ENCODE results near the gene FAM110A. TPM values are rescaled to one million over a fixed set of nuclear protein-coding genes. Genes with fewer than 3 reads are reported as not detected.
"Not testable (repeated sequence)": the region's sequence is repeated elsewhere in the genome, so short reads cannot be mapped to it uniquely, and the experiment has no call there.

FAM110A gene
- total RNA-seq, 1 donor from 2014 or later = 0.96 TPM

GRCh38 chr20:823574-823902, 10.0 kb upstream of the FAM110A start:
- no peak for DNase-seq (ENCODE audit: low spot score)

DNA sequence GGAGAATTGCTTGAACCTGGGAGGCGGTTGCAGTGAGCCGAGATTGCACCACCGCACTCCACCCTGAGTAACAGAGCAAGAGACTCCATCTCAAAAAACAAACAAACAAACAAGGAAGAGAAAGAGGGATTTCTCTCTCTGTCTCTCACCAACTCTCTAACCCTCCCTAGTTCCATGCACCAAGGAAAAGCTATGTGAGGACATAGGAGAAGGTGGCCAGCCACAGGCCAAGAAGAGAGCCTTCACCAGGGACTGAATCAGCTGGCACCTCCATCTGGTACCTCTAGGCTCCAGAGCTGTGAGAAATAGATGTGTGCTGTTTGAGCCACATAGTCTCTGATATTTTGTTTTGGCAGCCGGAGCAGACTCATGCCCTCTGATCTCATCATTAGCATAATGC, 9.0 kb upstream of the FAM110A start:
- no peak for DNase-seq (ENCODE audit: low spot score)

- no peak for DNase-seq (ENCODE audit: low spot score)
Measured at GRCh38 chr20:824916-825315, 8.6 kb upstream of the FAM110A start.

DNA sequence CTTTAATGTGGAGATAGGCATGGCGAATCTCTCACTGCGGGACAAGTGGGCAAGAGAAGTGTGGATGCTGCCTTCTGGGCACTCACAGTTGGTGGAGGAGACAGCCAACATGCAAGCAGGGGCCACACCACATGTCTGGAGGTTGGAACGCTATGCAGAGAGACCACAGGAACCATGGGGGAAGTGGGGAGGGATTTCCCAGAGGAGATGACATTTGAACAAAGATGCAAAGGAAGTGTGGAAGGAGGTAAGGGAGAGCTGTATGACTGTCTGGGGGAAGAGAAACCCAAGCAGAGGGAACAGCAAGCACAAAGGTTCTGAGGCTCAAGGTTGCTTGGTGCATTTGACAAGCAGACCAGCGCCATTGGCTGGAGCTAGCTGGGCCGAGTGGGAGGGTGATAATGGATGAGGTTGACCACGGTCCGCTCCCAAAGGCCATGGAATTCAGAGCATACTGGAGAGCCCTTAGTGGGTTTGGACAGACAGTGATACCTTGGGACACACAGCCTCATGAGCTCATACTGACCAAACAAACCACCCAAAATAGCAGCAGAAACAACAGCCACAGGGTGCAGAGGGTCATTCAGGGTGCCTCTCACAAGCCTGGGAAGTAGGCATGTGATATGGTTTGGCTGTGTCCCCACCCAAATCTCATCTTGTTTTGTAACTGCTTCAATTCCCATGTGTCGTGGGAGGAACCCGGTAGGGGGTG, 7.6 kb upstream of the FAM110A start:
- no peak for DNase-seq (ENCODE audit: low spot score)

DNA sequence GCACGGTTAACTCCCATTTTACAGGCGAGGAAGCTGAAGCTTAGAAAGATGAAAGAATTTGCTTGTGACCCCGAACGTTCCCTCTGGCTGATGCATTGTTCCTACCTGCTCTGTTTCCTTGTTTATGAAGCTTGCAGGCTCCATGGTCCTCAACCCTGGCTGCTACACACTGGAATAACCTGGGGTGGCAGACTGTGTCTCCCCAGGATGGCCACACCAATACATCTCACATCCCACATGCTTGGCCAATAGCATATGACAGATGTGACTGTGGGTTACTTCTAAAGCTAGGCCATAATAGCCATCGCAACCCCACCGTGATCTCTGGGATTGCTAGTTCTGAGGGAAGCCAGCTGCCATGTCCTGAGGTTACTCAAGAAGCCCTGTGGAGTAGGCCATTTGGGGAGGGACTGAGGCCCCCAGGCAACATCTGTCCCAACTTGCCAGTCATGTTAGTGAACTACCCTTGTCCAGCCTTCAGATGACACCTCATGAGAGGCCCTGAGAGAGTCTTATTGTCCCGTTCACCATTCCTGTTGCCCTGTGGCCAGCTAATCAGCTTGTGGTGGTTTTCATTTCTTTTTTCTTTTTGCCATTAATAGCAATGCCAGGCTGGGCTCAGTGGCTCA, 6.7 kb upstream of the FAM110A start:
- no peak for DNase-seq (ENCODE audit: low spot score)

DNA sequence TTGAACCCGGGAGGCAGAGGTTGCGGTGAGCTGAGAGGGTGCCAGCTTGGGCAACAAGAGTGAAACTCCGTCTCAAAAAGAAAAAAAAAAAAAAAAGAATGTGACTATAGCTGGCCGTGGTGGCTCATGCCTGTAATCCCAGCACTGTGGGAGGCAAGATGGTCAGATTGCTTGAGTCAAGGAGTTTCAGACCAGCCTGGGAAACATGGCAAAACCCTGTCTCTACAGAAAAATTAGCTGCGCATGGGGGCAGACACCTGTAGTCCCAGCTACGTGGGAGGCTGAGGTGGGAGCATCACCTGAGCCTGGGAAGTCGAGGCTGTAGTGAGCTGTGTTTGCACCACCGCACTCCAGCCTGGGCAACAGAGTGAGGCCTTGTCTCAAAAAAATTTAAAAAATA, 5.5 kb upstream of the FAM110A start:
- DNase-seq (ENCODE audit: low spot score) = not testable (repeated sequence)

GRCh38 chr20:828987-829386, 4.5 kb upstream of the FAM110A start:
- DNase-seq (ENCODE audit: low spot score) = no peak

- DNase-seq (ENCODE audit: low spot score) = no peak
Measured at GRCh38 chr20:829551-829950, 4.0 kb upstream of the FAM110A start.

DNA sequence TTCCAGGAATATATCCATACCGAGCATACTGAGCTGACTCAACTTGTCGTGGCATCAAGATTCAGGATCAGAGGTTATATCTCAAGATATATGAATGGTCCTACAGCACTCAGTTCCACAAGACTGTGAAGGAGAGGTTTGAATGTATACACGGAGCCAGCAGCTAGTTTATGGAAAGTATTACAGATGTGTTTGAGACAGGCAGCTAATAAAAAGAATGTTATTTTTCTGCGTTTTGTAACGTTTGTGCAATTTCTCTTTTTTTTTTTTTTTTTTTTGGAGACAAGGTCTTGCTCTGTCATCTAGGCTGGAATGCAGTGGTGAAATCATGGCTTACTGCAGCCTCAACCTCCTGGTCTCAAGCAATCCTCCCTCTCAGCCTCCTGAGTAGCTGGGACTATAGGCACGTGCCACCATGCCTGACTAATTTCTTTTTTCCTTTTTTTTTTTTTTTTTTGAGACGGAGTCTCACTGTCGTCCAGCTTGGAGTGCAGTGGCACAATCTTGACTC, 3.4 kb upstream of the FAM110A start:
- no peak for DNase-seq (ENCODE audit: low spot score)

GRCh38 chr20:831251-831650, 2.3 kb upstream of the FAM110A start:
- DNase-seq (ENCODE audit: low spot score) = no peak

GRCh38 chr20:831956-832355, 1.6 kb upstream of the FAM110A start:
- no peak for DNase-seq (ENCODE audit: low spot score)

DNA sequence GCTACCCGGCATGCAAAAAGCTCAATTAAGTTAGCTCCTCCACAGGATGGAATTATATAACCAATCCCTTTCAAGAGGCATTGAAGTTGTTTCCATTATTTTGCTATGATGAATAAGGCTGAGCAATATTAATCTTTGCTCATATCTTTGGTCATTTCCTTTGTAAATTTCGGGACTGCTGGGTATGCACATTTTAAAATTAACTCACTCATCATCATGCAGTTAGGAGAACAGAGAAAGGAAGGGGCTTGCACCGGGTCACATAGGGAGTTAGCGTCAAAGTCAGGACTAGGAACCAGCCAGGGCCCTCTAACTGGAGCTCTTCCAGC, 430 bp upstream of the FAM110A start:
- DNase-seq (ENCODE audit: low spot score) = no peak

DNA sequence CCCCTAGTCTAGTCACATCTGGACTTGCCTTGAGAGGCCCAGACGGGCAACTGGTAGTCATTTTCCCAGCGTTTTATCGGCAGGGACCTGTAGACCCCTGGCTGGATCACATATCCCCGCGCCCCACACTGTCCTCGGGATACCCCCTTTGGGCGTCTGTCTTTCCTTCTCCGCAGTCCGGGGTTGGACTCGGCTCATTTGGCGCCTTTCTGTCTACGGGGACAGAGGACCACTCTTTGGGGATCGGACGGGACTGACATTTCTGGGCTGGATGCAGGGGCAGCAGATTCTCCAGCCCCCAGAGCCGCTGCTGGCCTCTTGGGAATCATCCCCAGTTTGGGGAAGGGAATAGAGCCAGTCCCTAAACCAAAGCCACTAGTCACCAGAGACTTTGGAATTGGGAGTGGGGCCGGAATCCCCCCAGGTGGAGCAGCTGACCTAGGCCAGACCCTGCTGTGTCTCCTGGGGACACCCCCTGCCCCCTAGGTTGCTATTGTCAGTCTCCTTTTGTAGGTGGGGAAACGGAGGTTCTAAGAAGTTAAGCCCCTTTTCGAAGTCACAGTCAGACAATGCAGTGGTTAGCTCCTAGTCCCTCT, 734 bp downstream of the FAM110A start:
- DNase-seq (ENCODE audit: low spot score) = no peak

- DNase-seq (ENCODE audit: low spot score) = no peak
Measured at GRCh38 chr20:835608-836045, 2.1 kb downstream of the FAM110A start.

DNA sequence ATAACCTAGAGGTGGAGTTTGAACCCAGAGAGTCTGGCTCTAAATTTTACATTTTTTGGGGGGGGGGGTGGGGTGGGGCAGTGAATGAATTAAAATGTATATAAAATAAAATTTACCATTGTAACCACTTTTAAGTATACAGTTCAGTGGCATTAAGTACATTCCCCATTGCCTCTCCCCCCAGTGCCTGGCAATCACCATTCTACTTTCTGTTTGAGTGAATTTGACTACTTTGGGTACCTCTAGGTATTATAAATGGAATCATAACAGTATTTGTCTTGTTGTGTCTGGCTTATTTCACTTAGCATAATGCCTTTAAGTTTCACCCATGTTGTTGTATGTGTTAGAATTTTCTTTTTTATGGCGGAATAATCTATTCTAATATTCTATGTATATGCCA, 2.7 kb downstream of the FAM110A start:
- no peak for DNase-seq (ENCODE audit: low spot score)

- no peak for DNase-seq (ENCODE audit: low spot score)
Measured at GRCh38 chr20:839015-839414, 5.5 kb downstream of the FAM110A start.

DNA sequence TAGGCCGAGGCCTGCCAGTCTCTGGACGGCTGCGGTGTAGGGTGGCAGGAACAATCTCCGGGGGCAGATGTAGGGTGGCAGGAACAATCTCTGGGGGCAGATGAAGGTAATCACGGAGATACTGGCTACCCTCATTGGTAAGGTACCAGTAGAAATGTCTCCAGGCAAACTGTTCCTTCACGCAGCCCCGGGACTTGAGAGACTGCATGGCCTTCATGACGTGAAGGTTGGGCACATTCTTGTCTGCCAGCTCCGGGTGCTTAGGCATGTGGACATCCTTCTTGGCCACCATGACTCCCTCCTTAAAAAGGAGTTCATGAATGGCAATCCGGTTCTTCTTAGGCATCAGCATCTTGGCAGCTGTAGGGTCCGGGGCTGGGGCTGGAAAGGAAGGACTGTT, 6.1 kb downstream of the FAM110A start:
- no peak for DNase-seq (ENCODE audit: low spot score)

- DNase-seq (ENCODE audit: low spot score) = no peak
Measured at GRCh38 chr20:840503-840857, 7.0 kb downstream of the FAM110A start.

DNA sequence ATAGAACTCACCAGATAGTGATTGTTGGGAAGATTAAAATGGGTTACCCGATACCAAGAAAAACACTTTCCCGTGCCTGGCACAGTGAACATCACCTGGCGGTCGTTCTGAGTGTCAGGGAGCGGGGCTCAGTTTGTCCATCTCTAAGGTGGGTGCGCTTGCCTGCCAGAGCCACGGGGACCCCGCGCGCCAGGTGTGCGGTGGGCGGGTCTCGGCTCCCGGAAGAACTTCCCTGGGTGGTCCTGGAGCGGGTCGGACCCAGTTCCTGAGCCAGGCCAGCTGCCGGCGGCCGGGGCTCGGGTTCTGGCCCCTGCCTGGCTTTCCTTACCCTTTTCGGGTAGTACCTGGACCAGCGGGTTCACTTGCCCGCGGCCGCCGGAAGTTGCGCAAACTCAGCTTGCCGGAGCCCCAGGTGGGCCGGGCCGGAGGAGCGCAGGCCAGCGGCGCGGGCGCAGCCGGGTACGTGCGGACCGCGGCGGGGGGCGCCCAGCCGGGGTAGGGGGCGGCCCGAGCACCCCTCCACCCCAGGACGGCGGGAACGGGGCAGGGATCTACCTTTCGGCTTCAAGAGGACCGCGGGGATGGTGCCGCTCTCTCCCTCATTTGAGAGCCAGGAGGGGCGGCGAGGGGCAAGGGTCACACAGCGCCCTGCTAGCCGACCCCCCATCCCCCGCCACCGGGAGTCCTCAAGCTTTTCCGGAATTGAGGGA, 7.5 kb downstream of the FAM110A start:
- no peak for DNase-seq (ENCODE audit: low spot score)

DNA sequence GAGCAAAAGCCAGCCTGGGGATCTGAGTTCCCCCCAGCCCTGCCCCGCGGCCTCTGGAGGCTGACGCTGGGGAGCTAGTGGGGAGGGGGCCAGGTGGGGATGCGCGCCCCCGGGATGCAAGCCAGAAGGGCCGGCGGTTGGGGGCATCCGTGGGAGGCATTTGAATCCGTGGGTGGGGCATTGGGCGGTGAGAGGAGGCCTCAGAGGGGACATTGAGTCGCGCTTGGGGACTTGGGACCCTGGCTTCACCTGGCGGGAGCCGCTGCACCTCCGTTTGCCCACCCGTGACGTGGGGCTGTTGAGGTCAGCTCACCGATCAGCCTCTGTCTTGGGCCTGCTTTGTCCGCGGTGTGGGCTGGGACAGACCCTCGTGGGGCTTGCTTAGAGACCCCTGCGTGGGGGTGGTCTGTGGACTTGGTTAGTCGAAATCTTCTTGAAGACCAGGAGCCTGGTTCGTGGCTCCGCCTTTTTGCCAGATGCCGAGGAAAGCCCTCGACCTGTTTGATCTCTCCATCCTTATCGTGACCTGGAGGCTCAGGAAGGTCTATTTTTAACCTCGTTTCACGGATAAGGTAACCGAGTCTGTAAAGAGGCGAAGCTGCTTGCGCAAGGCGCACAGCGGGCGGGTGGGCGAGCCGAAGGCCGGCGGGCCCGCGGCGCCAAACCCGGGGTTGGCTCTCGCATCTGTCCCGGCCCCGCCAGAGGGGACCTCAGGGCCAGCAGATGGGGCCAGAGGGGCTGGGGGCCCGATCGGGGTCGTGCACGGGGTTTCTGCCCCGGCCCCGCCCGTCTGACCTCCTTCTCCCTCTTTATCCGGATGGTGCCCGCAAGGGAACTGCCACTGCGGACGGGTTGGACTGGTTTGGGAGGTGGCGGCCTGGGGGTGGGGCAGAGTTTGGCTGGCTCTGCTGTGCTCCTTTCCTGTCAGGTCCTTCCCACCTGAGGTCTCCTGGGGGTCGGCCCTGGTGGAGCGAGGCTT, 8.3 kb downstream of the FAM110A start:
- DNase-seq (ENCODE audit: low spot score) = no peak

GRCh38 chr20:842547-842940, 9.0 kb downstream of the FAM110A start:
- no peak for DNase-seq (ENCODE audit: low spot score)

DNA sequence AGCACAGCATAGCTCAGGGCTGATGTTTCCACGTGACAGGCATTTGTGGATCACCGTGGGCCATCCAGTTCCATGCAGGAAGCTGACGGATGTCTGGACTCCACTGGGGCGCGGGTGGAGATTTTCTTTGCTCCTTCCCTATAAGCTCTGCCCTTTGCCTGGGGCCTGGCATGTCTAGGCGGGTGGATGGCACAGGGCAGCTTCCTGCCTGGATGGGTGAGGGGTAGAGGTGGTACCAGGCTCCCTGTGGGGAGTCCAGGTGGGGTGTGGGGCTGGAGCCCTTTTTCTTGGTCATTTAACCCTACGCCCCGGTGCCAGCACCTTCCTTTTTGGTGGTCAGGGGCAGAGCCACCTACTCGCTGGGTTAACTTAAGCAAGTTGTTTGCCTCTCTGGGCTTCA, 10.4 kb downstream of the FAM110A start:
- no peak for DNase-seq (ENCODE audit: low spot score)

Measured in umbilical cord (tissue), 2 donors.